Measurements from ENCODE around the gene ZNF710.

ZNF710 gene

GRCh38 chr15:89985111-89985510 is 16.0 kb upstream of the ZNF710 start:
- no peak for DNase-seq
- intact Hi-C loops (cut with DNase I): no loop called here

GRCh38 chr15:89991312-89991711 is 9.8 kb upstream of the ZNF710 start:
- no peak for DNase-seq
- intact Hi-C loops (cut with DNase I): no loop called here

DNA sequence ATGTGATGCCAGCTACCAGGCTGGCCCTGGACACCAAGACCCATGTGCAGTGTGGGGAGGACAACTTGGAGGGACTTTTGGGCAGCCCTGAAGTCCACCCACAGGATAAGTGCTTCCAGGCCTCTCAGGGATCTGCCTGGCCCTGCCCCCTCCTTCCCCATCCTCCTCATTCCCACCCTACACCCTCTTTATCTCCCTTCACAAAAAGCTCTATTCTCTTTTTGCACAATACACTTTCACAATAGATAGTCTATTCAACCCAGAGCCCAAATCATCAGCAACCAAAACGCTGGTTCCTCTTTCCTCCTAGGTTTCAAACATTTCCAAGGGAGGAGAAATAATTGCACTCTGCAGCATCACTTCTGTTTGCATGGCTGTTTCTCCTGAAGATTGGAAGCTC is 7.8 kb upstream of the ZNF710 start:
- peak in 20 of 42 donors; percentile 10 to 61 (median 47) for DNase-seq
- intact Hi-C loops (cut with DNase I): no loop called here

GRCh38 chr15:89997079-89997478 is 4.0 kb upstream of the ZNF710 start:
- intact Hi-C loops (cut with DNase I): no loop called here
- DNase-seq: no peak

GRCh38 chr15:89998141-89998661 is 2.9 kb upstream of the ZNF710 start:
- no peak for DNase-seq
- intact Hi-C loops (cut with DNase I): no loop called here

DNA sequence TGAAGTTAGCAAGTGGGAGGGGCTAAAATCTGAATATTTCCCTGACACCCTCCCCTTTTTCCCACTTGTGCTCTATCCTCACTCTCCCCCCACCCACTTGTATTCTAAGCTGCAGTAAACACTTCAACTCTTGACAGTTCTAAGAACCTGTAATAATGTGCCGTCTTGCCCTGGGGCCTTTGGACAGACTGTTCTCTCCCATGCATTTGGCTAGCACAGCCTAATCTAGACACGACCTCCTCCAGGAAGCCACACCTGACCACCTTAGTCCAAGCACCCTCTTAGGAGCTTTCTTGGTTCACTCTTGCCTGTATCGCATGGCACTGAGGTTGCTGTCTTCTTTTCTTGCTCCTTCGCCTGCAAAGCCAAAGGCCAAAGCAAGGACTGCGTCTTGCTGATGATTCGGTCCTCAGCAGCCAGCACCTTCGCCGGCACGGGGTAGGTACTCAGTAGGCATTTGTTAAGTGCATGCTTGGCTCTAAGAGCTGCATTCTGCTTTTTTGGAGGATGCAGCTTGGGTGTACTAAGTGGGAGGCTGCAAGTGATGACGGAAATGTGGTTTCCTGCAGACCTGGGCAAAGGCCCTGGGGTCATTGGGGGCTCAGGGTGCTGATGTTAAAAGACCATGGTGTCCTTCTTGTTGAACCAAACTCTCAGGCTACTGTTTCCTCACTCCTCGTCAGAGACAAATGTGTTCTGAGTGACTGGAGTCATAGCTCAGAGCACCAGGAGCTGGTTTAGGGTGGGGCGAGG is 2.0 kb upstream of the ZNF710 start:
- DNase-seq: no peak
- intact Hi-C loops (cut with DNase I): no loop called here

DNA sequence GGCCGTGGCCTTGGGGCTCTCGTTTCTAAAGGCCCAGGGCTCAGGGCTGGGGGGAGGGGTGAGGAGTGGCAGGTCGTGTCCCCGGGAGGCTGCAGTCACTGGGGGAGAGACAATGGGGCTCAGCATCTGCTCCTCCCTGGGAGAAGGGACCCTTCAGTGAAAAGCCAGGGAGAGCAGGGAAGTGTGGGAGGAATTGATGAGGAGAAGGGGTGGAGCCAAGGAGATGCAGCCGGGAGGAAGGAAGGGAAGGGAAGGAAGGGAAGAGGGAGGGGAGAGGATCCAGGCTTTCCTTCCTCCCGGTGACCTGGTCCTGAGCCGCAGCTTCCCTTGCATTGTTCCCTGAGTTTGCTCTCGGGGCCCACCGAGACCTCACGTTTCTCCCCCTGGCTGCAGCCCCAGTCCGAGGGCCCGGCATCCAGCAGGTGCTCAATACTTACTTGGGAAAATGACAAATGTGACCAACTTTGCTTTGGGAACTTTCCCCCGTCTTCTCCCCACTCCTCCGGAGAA is 1.4 kb upstream of the ZNF710 start:
- peak in 24 of 42 donors; percentile 21 to 79 (median 46) for DNase-seq
- intact Hi-C loops (cut with DNase I): loop anchor here (10.0 kb wide), 2 partner anchors 65 to 105 kb away; partner anchors contain the start of gene AP3S2

DNA sequence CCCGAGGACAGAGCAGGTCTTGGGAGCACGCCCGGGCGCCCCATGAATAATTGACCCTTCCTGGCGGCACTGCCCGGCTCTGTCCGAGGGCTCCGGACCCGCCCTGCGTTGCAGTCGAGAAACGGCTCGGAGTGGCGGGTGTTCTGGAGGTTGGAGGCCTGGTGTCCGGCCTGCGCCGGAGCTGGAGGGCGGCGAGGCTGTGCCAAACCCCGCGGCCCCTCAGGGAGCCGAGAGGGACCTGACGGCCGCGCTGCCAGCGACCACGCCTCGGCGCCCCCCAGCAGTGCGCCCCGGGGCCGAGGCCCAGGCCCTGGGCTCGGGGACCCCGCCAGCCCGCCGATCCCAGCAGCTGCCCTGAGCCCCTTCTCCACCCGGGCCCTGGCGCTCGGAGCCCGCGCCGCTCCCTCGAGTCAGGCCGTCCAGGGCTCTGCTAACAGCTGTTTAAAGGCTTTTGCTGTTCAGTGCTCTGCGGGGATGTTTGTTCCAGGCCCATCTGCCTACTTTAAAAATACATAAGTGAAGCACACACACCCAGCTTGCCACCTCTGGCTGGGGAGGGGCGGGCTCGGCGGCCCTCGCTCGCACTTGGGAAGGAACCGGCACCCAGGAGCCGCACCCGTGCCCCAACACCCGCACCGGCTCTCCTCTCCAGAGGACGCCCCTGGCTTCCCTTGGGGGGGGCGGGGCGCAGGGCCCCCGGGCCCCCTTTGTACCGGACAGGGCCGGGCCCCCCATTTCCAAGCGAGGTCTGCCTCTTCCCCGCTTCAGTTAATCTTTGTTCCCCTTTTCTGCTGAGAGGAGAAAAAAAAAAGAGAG is 730 bp upstream of the ZNF710 start:
- DNase-seq: peak in 31 of 42 donors; percentile 19 to 67 (median 41)
- intact Hi-C loops (cut with DNase I): loop anchor here (10.0 kb wide), 2 partner anchors 64 to 106 kb away; partner anchors contain the start of gene AP3S2

GRCh38 chr15:90001683-90002427 is 731 bp downstream of the ZNF710 start:
- intact Hi-C loops (cut with DNase I): loop anchor here (10.0 kb wide), 2 partner anchors 63 to 107 kb away; partner anchors contain the start of gene AP3S2
- peak in 38 of 42 donors; percentile 34 to 80 (median 63) for DNase-seq

DNA sequence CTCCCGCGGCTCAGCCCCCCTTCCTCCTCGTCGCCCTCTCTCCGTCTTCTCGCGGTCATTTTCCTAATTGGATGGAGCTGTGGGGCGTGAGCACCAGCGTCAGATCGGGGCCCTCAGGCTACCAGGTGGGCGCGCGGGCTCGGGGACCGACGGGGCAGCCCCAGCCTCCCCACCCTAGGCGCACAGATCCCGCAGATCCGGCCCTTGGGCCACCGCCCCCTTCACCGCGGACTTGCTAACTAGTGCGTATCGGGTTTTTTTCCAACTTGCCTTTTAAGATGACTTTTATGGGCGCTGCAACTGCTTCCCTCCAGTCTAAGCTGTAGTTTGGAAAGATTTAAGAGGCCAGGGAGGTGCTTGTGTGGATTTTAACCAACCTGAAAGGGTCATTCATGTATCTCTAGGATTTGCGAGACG is 1.3 kb downstream of the ZNF710 start:
- intact Hi-C loops (cut with DNase I): loop anchor here (10.0 kb wide), 2 partner anchors 62 to 108 kb away; partner anchors contain the start of gene AP3S2
- peak in 29 of 42 donors; percentile 6 to 68 (median 37) for DNase-seq

GRCh38 chr15:90003736-90004135 is 2.6 kb downstream of the ZNF710 start:
- peak in 1 of 42 donors; percentile 18 for DNase-seq
- intact Hi-C loops (cut with DNase I): loop anchor here (10.0 kb wide), 2 partner anchors 61 to 109 kb away; partner anchors contain the start of gene AP3S2

GRCh38 chr15:90004252-90004651 is 3.1 kb downstream of the ZNF710 start:
- intact Hi-C loops (cut with DNase I): loop anchor here (10.0 kb wide), 2 partner anchors 61 to 109 kb away; partner anchors contain the start of gene AP3S2
- DNase-seq: peak in 2 of 42 donors; percentile 10 to 32

GRCh38 chr15:90004671-90005070 is 3.5 kb downstream of the ZNF710 start:
- peak in 9 of 42 donors; percentile 16 to 55 (median 24) for DNase-seq
- intact Hi-C loops (cut with DNase I): loop anchor here (10.0 kb wide), 2 partner anchors 60 to 110 kb away; partner anchors contain the start of gene AP3S2

GRCh38 chr15:90006217-90007075 is 5.3 kb downstream of the ZNF710 start:
- intact Hi-C loops (cut with DNase I): loop anchor here (10.0 kb wide), 2 partner anchors 58 to 112 kb away; partner anchors contain the start of gene AP3S2
- DNase-seq: peak in 1 of 42 donors; percentile 19

DNA sequence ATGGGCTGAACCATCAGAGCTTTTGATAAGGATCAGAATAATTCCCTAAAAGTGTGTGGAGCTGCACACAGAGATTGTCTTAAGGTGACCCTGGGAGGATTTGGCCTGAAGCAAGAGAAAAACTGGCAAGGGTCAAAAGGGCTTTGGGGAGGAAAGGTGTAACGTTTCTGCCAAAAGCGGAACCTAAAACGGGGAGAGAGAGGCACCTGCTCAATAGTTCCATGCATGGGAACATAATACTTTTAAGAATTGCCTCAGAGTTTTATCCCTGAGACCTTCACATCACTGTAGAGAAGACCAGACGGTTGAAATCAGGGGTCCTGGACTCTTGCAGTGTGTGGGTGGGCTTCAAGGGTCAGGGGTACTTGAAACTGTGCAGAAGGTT is 5.9 kb downstream of the ZNF710 start:
- no peak for DNase-seq
- intact Hi-C loops (cut with DNase I): loop anchor here (10.0 kb wide), 2 partner anchors 58 to 112 kb away; partner anchors contain the start of gene AP3S2

GRCh38 chr15:90008607-90009006 is 7.5 kb downstream of the ZNF710 start:
- intact Hi-C loops (cut with DNase I): loop anchor here (10.0 kb wide), 2 partner anchors 56 to 114 kb away; partner anchors contain the start of gene AP3S2
- DNase-seq: no peak

All from head of caudate nucleus (tissue), 42 donors.